Measurements from ENCODE around the gene BBS1. TPM values are rescaled to one million over a fixed set of nuclear protein-coding genes. Genes with fewer than 3 reads are reported as not detected.
A peak's percentile ranks its signal among the peaks of the same experiment; 100 is the strongest.

Gene BBS1
- total RNA-seq, 2 experiments from 2014 or later, result 14.7 to 15.7 TPM

- Histone ChIP-seq H2AFZ (ENCODE audit: low read length) (no peak overlapping the region), H3K79me2 (ENCODE audit: insufficient read depth, low read depth, low read length) (no peaks in the 10 kb centered on the region), H3K9me2 (ENCODE audit: insufficient read depth, low read length) (no peaks in the 10 kb centered on the region), H3K4me3 (ENCODE audit: low read depth, low read length, poor library complexity, severe bottlenecking) (no peak overlapping the region), H4K20me1 (ENCODE audit: insufficient read depth, low read length) (no peaks in the 10 kb centered on the region), H3K9me3 (ENCODE audit: low read length) (no peaks in the 10 kb centered on the region), H3K27ac (ENCODE audit: low read depth, low read length, poor library complexity, severe bottlenecking) (no peak overlapping the region), H3K4me1 (ENCODE audit: insufficient read depth, low read length, poor library complexity, severe bottlenecking) (no peaks in the 10 kb centered on the region), H3K4me2 (ENCODE audit: low read length) (no peak overlapping the region), H3K36me3 (ENCODE audit: insufficient read depth, low read length) (no peaks in the 10 kb centered on the region)
- ChIA-PET CTCF (ENCODE audit: unreplicated experiment) (no interaction called here), POLR2A (interaction anchor here (0.7 kb wide), 1 partner anchor 16 kb away, joined by 3 read pairs; no protein-coding TSS in a partner anchor)
- no TSS peak for BruUV-seq (replicated peaks)
- TF ChIP-seq EZH2phosphoT487 (IDR thresholded peaks at IDR 0.05; ENCODE audit: borderline replicate concordance, low read depth, low read length) (no peak), CTCF (conservative IDR thresholded peaks at IDR 0.05; ENCODE audit: low read length) (no peak)
- no peak for DNase-seq (ENCODE audit: low spot score)
- intact Hi-C loops (cut with micrococcal nuclease; ENCODE audit: unreplicated experiment), result no loop called here
Measured at GRCh38 chr11:66570079-66570849, 59.8 kb downstream of the BBS1 start.

- TF ChIP-seq CTCF (conservative IDR thresholded peaks at IDR 0.05; ENCODE audit: low read length) (no peak), EZH2phosphoT487 (IDR thresholded peaks at IDR 0.05; ENCODE audit: borderline replicate concordance, low read depth, low read length) (no peak)
- Histone ChIP-seq H3K36me3 (ENCODE audit: insufficient read depth, low read length) (no peaks in the 10 kb centered on the region), H3K27ac (ENCODE audit: low read depth, low read length, poor library complexity, severe bottlenecking) (no peak overlapping the region), H4K20me1 (ENCODE audit: insufficient read depth, low read length) (no peaks in the 10 kb centered on the region), H3K9me2 (ENCODE audit: insufficient read depth, low read length) (no peaks in the 10 kb centered on the region), H3K9me3 (ENCODE audit: low read length) (no peaks in the 10 kb centered on the region), H3K79me2 (ENCODE audit: insufficient read depth, low read depth, low read length) (no peaks in the 10 kb centered on the region), H3K4me2 (ENCODE audit: low read length) (no peak overlapping the region), H3K4me3 (ENCODE audit: low read depth, low read length, poor library complexity, severe bottlenecking) (no peak overlapping the region), H3K4me1 (ENCODE audit: insufficient read depth, low read length, poor library complexity, severe bottlenecking) (no peaks in the 10 kb centered on the region), H2AFZ (ENCODE audit: low read length) (no peak overlapping the region)
- no TSS peak for BruUV-seq (replicated peaks)
- ChIA-PET POLR2A (no interaction called here), CTCF (ENCODE audit: unreplicated experiment) (no interaction called here)
- intact Hi-C loops (cut with micrococcal nuclease; ENCODE audit: unreplicated experiment), result no loop called here
- no peak for DNase-seq (ENCODE audit: low spot score)
Measured at GRCh38 chr11:66570850-66571180, 60.4 kb downstream of the BBS1 start.

GRCh38 chr11:66579017-66579606 lies 68.7 kb downstream of the BBS1 start:
- no peak overlapping the region for H3K4me3 ChIP-seq (ENCODE audit: low read depth, low read length, poor library complexity, severe bottlenecking)
- peaks cover 13% of the 10 kb centered on the region; the same call in 1 of the 2 replicates for H3K9me3 ChIP-seq (ENCODE audit: low read length)
- peak; percentile 73 for DNase-seq (ENCODE audit: low spot score)
- H3K79me2 ChIP-seq (ENCODE audit: insufficient read depth, low read depth, low read length), result no peaks in the 10 kb centered on the region
- ChIA-PET CTCF (ENCODE audit: unreplicated experiment) (interaction anchor here (1.0 kb wide), 1 partner anchor 99 kb away, joined by 4 read pairs; no protein-coding TSS in a partner anchor), POLR2A (interaction anchor here (0.5 kb wide), 1 partner anchor 12 kb away, joined by 5 read pairs; no protein-coding TSS in a partner anchor)
- no TSS peak for BruUV-seq (replicated peaks)
- H3K36me3 ChIP-seq (ENCODE audit: insufficient read depth, low read length), result no peaks in the 10 kb centered on the region
- intact Hi-C loops (cut with micrococcal nuclease; ENCODE audit: unreplicated experiment), result loop anchor here (1.0 to 5.0 kb wide), 4 partner anchors 38 to 172 kb away; partner anchors contain the start of genes RBM14 and RBM4
- no peaks in the 10 kb centered on the region for H3K4me1 ChIP-seq (ENCODE audit: insufficient read depth, low read length, poor library complexity, severe bottlenecking)
- H3K9me2 ChIP-seq (ENCODE audit: insufficient read depth, low read length), result no peaks in the 10 kb centered on the region
- no peak overlapping the region for H3K4me2 ChIP-seq (ENCODE audit: low read length)
- H4K20me1 ChIP-seq (ENCODE audit: insufficient read depth, low read length), result no peaks in the 10 kb centered on the region
- TF ChIP-seq EZH2phosphoT487 (IDR thresholded peaks at IDR 0.05; ENCODE audit: borderline replicate concordance, low read depth, low read length) (no peak), CTCF (conservative IDR thresholded peaks at IDR 0.05; ENCODE audit: low read length) (peak; percentile 91)
- H3K27ac ChIP-seq (ENCODE audit: low read depth, low read length, poor library complexity, severe bottlenecking), result no peak overlapping the region
- H2AFZ ChIP-seq (ENCODE audit: low read length), result no peak overlapping the region
